PC-3 (cell line): ENCODE measurements around the gene CEMP1. TPM values are rescaled to one million over a fixed set of nuclear protein-coding genes. Genes with fewer than 3 reads are reported as not detected.

ENCODE experiments used
- ATAC-seq: fragments of 200-7000 bp; cut with Tn5 transposase; 2 replicates; pipeline ENCODE4 v1.9.1; 2020; ENCODE audit warnings: mild to moderate bottlenecking, moderate library complexity
- BruUV-seq: library from RNA; stranded (reverse); fragments of 400-500 nt; replicated peaks from 2 replicates; lab custom pipeline; 2021; lab: Mats Ljungman, UMichigan
- CTCF ChIA-PET: fragments of 300-600 bp; sonication (Branson Sonifier 250); formaldehyde crosslinking; loops from one replicate; lab custom pipeline; 2022; ENCODE audit warnings: antibody characterized with exemption; lab: Charles Lee
- POLR2A ChIA-PET: fragments of 300-600 bp; sonication (Branson Sonifier 250); formaldehyde crosslinking; loops from one replicate; lab custom pipeline; 2022; ENCODE audit warnings: antibody characterized with exemption; ENCODE audit not compliant: unreplicated experiment; lab: Charles Lee
- DNase-seq: peaks from one replicate; pipeline ENCODE4 v3.0.0-alpha.2; 2015
- H2AFZ ChIP-seq: fragments of 300-600 bp; sonication (generic); 2 replicates; pipeline ENCODE4 v1.6.0; 2016; ENCODE audit warnings: antibody characterized with exemption, low read length
- H3F3A ChIP-seq: fragments of 300-600 bp; sonication (generic); one replicate; pipeline ENCODE4 v1.6.0; 2017; ENCODE audit warnings: antibody characterized with exemption, low read length, control low read depth, mild to moderate bottlenecking; ENCODE audit not compliant: unreplicated experiment
- H3K27ac ChIP-seq: fragments of 300-600 bp; sonication (generic); 2 replicates; pipeline ENCODE4 v1.5.1; 2016; ENCODE audit warnings: mild to moderate bottlenecking, low read length
- H3K27me3 ChIP-seq: fragments of 300-600 bp; sonication (generic); 2 replicates; pipeline ENCODE4 v1.6.1; 2016; ENCODE audit warnings: low read length, mixed read lengths
- H3K36me3 ChIP-seq: fragments of 300-600 bp; sonication (generic); 2 replicates; pipeline ENCODE4 v1.6.1; 2016; ENCODE audit warnings: low read depth, mixed run types, low read length, mixed read lengths
- H3K4me1 ChIP-seq: fragments of 300-600 bp; sonication (generic); 2 replicates; pipeline ENCODE4 v1.5.1; 2016; ENCODE audit warnings: low read length; ENCODE audit not compliant: insufficient read depth
- H3K4me2 ChIP-seq: fragments of 300-600 bp; sonication (generic); 2 replicates; pipeline ENCODE4 v1.6.0; 2016; ENCODE audit warnings: low read length
- H3K4me3 ChIP-seq: fragments of 300-600 bp; sonication (generic); 2 replicates; pipeline ENCODE4 v1.5.1; 2016; ENCODE audit warnings: mild to moderate bottlenecking, low read length, mixed read lengths
- H3K79me2 ChIP-seq: fragments of 300-600 bp; sonication (generic); 2 replicates; pipeline ENCODE4 v1.6.1; 2017; ENCODE audit warnings: low read length, mixed read lengths
- H3K9ac ChIP-seq: fragments of 300-600 bp; sonication (generic); 2 replicates; pipeline ENCODE4 v1.6.0; 2016; ENCODE audit warnings: mild to moderate bottlenecking, low read length
- H3K9me2 ChIP-seq: fragments of 300-600 bp; sonication (generic); replicated peaks from 2 replicates; pipeline ENCODE4 v1.6.1; 2016; ENCODE audit warnings: mixed run types, low read length, mixed read lengths
- H3K9me3 ChIP-seq: fragments of 300-600 bp; sonication (generic); 2 replicates; pipeline ENCODE4 v1.6.1; 2016; ENCODE audit warnings: low read length, mixed read lengths
- H4K20me1 ChIP-seq: fragments of 300-600 bp; sonication (generic); 2 replicates; pipeline ENCODE4 v1.6.1; 2016; ENCODE audit warnings: low read length, mixed read lengths
- EZH2 ChIP-seq: fragments of 300-600 bp; sonication (generic); IDR thresholded peaks from one replicate; pipeline ENCODE4 v1.6.1; 2017; ENCODE audit warnings: antibody characterized with exemption, mild to moderate bottlenecking, low read length; ENCODE audit not compliant: unreplicated experiment
- EZH2phosphoT487 ChIP-seq: fragments of 300-600 bp; sonication (generic); IDR thresholded peaks from 2 replicates; pipeline ENCODE4 v1.6.1; 2018; ENCODE audit warnings: mild to moderate bottlenecking, antibody characterized with exemption, low read length, borderline replicate concordance
- intact Hi-C: fragments of 100-400 bp; cut with micrococcal nuclease; formaldehyde crosslinking; loops from 2 replicates; pipeline ENCODE4 v1.9.0; 2023
- total RNA-seq: library from RNA; depleted of rRNA; stranded (reverse); fragments of >200 nt; gene quantifications from 2 replicates; pipeline ENCODE4 v1.2.3, GENCODE V29; 2014
- TF ChIP-seq, protein P1 (sequence below): fragments of 300-600 bp; sonication (generic); conservative IDR thresholded peaks from 2 replicates; pipeline ENCODE4 v1.5.1; 2017; ENCODE audit warnings: antibody characterized with exemption, low read depth, mild to moderate bottlenecking, low read length

Gene CEMP1
- total RNA-seq, 1 experiment from 2014 or later, result not detected

DNA sequence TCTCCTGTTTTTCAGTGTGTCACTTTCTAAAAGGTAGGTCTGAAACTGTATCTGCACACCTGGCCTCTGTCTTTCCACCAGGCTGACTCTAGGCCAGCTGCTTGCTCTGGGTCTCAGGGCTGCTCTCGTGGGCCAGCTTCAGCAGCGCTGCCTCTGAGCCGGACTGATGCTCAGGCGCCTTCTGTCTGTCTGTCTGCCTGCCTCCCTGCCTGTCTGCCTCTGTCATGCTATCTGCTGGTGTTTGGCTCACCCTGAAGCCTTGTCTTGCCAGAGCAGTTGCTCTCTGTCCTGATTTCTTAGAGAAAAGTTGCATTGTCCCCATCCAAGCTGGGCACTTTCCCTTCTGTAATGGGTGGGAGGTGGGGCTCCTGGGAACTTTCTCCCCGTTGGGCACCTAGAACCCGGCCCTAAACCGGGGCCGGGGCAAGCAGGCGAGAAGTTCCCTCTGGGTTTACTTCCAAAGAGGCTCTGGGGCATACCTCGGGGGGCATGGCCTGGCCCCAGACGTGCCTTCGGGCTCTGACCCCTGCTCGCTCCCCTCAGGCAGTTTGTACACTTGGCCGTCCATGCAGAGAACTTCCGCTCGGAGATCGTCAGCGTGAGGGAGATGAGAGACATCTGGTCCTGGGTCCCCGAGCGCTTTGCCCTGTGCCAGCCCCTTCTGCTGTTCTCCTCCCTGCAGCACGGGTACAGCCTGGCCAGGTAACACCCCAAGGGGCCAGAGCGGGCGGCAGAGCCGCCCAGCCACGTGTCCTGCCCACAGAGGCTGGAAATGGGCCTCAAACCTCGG, 33.3 kb downstream of the CEMP1 start:
- ATAC-seq, result no peak
- no peak overlapping the region for H2AFZ ChIP-seq
- no peak for DNase-seq
- no peak overlapping the region for H3K4me2 ChIP-seq
- H3K4me3 ChIP-seq, result no peak overlapping the region
- intact Hi-C loops, result no loop called here
- H3K9ac ChIP-seq, result no peak overlapping the region
- no peaks in the 10 kb centered on the region for H3K36me3 ChIP-seq
- H3K9me3 ChIP-seq, result no peaks in the 10 kb centered on the region
- no peaks in the 10 kb centered on the region for H3K79me2 ChIP-seq
- H3K27me3 ChIP-seq, result no peaks in the 10 kb centered on the region
- H3K4me1 ChIP-seq, result no peaks in the 10 kb centered on the region
- no peak overlapping the region for H3K27ac ChIP-seq
- H4K20me1 ChIP-seq, result no peaks in the 10 kb centered on the region
- TF ChIP-seq EZH2phosphoT487, result no peak
- TF ChIP-seq, protein P1, sequence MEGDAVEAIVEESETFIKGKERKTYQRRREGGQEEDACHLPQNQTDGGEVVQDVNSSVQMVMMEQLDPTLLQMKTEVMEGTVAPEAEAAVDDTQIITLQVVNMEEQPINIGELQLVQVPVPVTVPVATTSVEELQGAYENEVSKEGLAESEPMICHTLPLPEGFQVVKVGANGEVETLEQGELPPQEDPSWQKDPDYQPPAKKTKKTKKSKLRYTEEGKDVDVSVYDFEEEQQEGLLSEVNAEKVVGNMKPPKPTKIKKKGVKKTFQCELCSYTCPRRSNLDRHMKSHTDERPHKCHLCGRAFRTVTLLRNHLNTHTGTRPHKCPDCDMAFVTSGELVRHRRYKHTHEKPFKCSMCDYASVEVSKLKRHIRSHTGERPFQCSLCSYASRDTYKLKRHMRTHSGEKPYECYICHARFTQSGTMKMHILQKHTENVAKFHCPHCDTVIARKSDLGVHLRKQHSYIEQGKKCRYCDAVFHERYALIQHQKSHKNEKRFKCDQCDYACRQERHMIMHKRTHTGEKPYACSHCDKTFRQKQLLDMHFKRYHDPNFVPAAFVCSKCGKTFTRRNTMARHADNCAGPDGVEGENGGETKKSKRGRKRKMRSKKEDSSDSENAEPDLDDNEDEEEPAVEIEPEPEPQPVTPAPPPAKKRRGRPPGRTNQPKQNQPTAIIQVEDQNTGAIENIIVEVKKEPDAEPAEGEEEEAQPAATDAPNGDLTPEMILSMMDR, result no peak
- no peak for TF ChIP-seq EZH2
- no TSS peak for BruUV-seq
- no peaks in the 10 kb centered on the region for H3F3A ChIP-seq
- CTCF ChIA-PET, result no interaction called here
- POLR2A ChIA-PET, result no interaction called here
- no peaks in the 10 kb centered on the region for H3K9me2 ChIP-seq

- H3K9me2 ChIP-seq, result no peaks in the 10 kb centered on the region
- H3F3A ChIP-seq, result no peaks in the 10 kb centered on the region
- H3K79me2 ChIP-seq, result no peaks in the 10 kb centered on the region
- no peak overlapping the region for H2AFZ ChIP-seq
- H3K9ac ChIP-seq, result no peak overlapping the region
- DNase-seq (no peak), ATAC-seq (no peak)
- no TSS peak for BruUV-seq
- H3K9me3 ChIP-seq, result no peaks in the 10 kb centered on the region
- ChIA-PET POLR2A (no interaction called here), CTCF (no interaction called here)
- intact Hi-C loops, result no loop called here
- no peaks in the 10 kb centered on the region for H3K36me3 ChIP-seq
- no peak overlapping the region for H3K4me3 ChIP-seq
- no peaks in the 10 kb centered on the region for H4K20me1 ChIP-seq
- TF ChIP-seq EZH2, result no peak
- TF ChIP-seq, protein P1, result no peak
- TF ChIP-seq EZH2phosphoT487, result no peak
- no peak overlapping the region for H3K4me2 ChIP-seq
- no peak overlapping the region for H3K27ac ChIP-seq
- no peaks in the 10 kb centered on the region for H3K4me1 ChIP-seq
- H3K27me3 ChIP-seq, result no peaks in the 10 kb centered on the region
These were observed 34.0 kb downstream of the CEMP1 start for GRCh38 chr16:2497116-2497630.
